HepG2 (cell line): ENCODE data around the gene TECPR1. TPM values are rescaled to one million over a fixed set of nuclear protein-coding genes. Genes with fewer than 3 reads are reported as not detected.

Source experiments
- HNRNPLL ChIP-seq: fragments of 200-400 bp; formaldehyde crosslinking; IDR thresholded peaks from 2 replicates; pipeline ENCODE4 v1.6.1; 2017; ENCODE audit warnings: mild to moderate bottlenecking, low read depth, low read length; ENCODE audit not compliant: poor library complexity, severe bottlenecking
- KAT8 ChIP-seq: IDR thresholded peaks from 2 replicates; pipeline ENCODE4 v1.6.1; 2016; ENCODE audit warnings: missing genetic modification reagents, missing compliant biosample characterization
- MAZ ChIP-seq, 2 experiments: sonication (generic) in 1 of 2; formaldehyde crosslinking in 1 of 2; IDR thresholded peaks; 2 replicates each; pipeline versions ENCODE4 v1.5.0 to v1.6.1; 2012 to 2020; ENCODE audit warnings: low read depth in 2 of 2, mild to moderate bottlenecking in 2 of 2, borderline replicate concordance in 1 of 2, improper control_type of control experiment in 1 of 2, low read length in 1 of 2, missing genetic modification reagents in 1 of 2, moderate library complexity in 1 of 2
- NBN ChIP-seq: fragments of 450-650 bp; conservative IDR thresholded peaks from 2 replicates; pipeline ENCODE4 v1.6.1; 2017
- PHF21A ChIP-seq: sonication (generic); formaldehyde crosslinking; IDR thresholded peaks from 2 replicates; pipeline ENCODE4 v1.5.0; 2020; ENCODE audit warnings: mild to moderate bottlenecking, missing genetic modification reagents
- REXO4 ChIP-seq: sonication (generic); formaldehyde crosslinking; IDR thresholded peaks from 2 replicates; pipeline ENCODE4 v1.8.0; 2022; ENCODE audit warnings: missing genetic modification reagents, mild to moderate bottlenecking, borderline replicate concordance
- RNF2 ChIP-seq: fragments of 450-650 bp; conservative IDR thresholded peaks from 2 replicates; pipeline ENCODE4 v1.6.1; 2016; ENCODE audit warnings: low read depth
- SP2 ChIP-seq: sonication (generic); formaldehyde crosslinking; IDR thresholded peaks from 2 replicates; pipeline ENCODE4 v1.5.1; 2020; ENCODE audit warnings: mild to moderate bottlenecking, missing genetic modification reagents
- U2AF1 ChIP-seq: fragments of 200-400 bp; formaldehyde crosslinking; optimal IDR thresholded peaks from 2 replicates; pipeline ENCODE3; 2017; ENCODE audit warnings: mild to moderate bottlenecking, low read depth, low read length
- XRCC5 ChIP-seq: fragments of 200-400 bp; formaldehyde crosslinking; optimal IDR thresholded peaks from 2 replicates; pipeline ENCODE3; 2017; ENCODE audit warnings: mild to moderate bottlenecking, low read length
- ZNF121 ChIP-seq: sonication (generic); formaldehyde crosslinking; IDR thresholded peaks from 2 replicates; pipeline ENCODE4 v1.5.0; 2020; ENCODE audit warnings: mild to moderate bottlenecking, missing genetic modification reagents
- ZNF17 ChIP-seq: sonication (generic); formaldehyde crosslinking; IDR thresholded peaks from 2 replicates; pipeline ENCODE4 v1.5.0; 2020; ENCODE audit warnings: mild to moderate bottlenecking, missing genetic modification reagents
- ZNF431 ChIP-seq: sonication (generic); formaldehyde crosslinking; IDR thresholded peaks from 2 replicates; pipeline ENCODE4 v1.9.0; 2022; ENCODE audit warnings: missing genetic modification reagents, low read depth, mild to moderate bottlenecking, borderline replicate concordance
- ZNF460 ChIP-seq: sonication (generic); formaldehyde crosslinking; IDR thresholded peaks from 2 replicates; pipeline ENCODE4 v1.5.1; 2020; ENCODE audit warnings: missing genetic modification reagents, mild to moderate bottlenecking, borderline replicate concordance
- ZNF549 ChIP-seq: sonication (generic); formaldehyde crosslinking; IDR thresholded peaks from 2 replicates; pipeline ENCODE4 v1.5.0; 2020; ENCODE audit warnings: missing genetic modification reagents
- ZNF660 ChIP-seq: sonication (generic); formaldehyde crosslinking; IDR thresholded peaks from 2 replicates; pipeline ENCODE4 v1.5.1; 2020; ENCODE audit warnings: mild to moderate bottlenecking, low read depth, missing genetic modification reagents, borderline replicate concordance
- ZSCAN9 ChIP-seq: IDR thresholded peaks from 2 replicates; pipeline ENCODE4 v1.6.1; 2016; ENCODE audit warnings: borderline replicate concordance
- polyA plus RNA-seq, 8 experiments: library from polyadenylated mRNA; depleted of rRNA in 3 of 8; stranded (reverse) in 7 of 8; unstranded in 1 of 8; fragments of >200 nt; fragmentation: Illumina TruSeq in 4 of 8; extraction: Trizol in 4 of 8; gene quantifications; 2 replicates each; pipeline versions ENCODE4 v1.2.1 to v1.2.3, GENCODE V29; 2011 to 2016; ENCODE audit warnings: low read depth in 4 of 8, missing spikeins in 1 of 8, mixed read lengths in 1 of 8; ENCODE audit not compliant: insufficient read depth in 1 of 8
- total RNA-seq, 5 experiments: library from RNA; depleted of rRNA; stranded (reverse); fragments of >200 nt; fragmentation: Illumina TruSeq; extraction: Trizol; gene quantifications; 2 replicates each; pipeline ENCODE4 v1.2.3, GENCODE V29; 2016; ENCODE audit warnings: low read depth in 1 of 5
- TF ChIP-seq, protein P1 (sequence below): sonication (generic); formaldehyde crosslinking; IDR thresholded peaks from 2 replicates; pipeline ENCODE4 v1.4.0; 2020; ENCODE audit warnings: missing genetic modification reagents, borderline replicate concordance
- TF ChIP-seq, protein P2 (sequence below): sonication (generic); formaldehyde crosslinking; IDR thresholded peaks from 2 replicates; pipeline ENCODE4 v1.9.0; 2022; ENCODE audit warnings: low read depth, missing genetic modification reagents
- TF ChIP-seq, protein P3 (sequence below): sonication (generic); formaldehyde crosslinking; IDR thresholded peaks from 2 replicates; pipeline ENCODE4 v1.8.0; 2022; ENCODE audit warnings: mild to moderate bottlenecking, missing genetic modification reagents, borderline replicate concordance
- TF ChIP-seq, protein P4 (sequence below): sonication (generic); formaldehyde crosslinking; IDR thresholded peaks from 2 replicates; pipeline ENCODE4 v1.4.0; 2020; ENCODE audit warnings: missing genetic modification reagents, low read depth, mild to moderate bottlenecking, borderline replicate concordance

The TECPR1 gene
- total and polyA plus RNA-seq, 2 of the 13 experiments (the other 11 are each of a cell fraction or from before 2014, with no cell fraction given): 2.3 to 6.3 TPM

DNA sequence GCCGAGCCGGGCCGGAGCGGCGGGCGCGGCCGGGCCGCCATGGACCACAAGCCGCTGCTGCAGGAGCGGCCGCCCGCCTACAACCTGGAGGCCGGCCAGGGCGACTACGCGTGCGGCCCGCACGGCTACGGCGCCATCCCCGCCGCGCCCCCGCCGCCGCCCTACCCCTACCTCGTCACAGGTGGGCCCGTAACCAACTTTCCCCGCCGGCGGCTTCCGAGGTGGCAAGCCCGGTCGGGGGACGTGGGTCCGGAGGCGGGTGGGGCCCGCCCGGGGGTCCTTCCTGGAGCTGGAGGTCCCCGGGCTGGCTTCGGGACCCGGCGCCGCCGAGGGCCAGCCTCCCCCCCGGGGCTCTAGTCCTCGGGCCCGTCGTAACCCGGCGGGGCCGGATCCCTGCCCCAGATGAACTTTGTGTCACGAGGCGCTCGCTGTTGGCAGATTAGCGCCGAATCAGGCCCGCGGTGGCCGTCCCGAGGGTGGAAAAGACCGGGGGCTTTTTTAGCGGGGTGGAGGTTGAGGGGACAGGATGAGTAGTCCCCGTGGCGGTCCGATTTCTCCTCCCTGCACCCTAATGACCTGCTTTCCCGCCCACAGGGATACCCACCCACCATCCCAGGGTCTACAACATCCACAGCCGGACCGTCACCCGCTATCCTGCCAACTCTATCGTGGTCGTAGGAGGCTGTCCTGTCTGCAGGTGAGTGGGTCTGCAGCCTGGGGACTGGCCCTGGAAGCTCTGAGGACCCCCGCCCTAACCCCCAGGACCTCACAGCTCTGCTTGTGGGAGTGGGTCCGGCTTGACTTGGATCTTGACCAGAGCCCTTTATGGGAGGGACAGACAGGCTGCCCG, 29.9 kb upstream of the TECPR1 start (continued):
- TF ChIP-seq, protein P1, sequence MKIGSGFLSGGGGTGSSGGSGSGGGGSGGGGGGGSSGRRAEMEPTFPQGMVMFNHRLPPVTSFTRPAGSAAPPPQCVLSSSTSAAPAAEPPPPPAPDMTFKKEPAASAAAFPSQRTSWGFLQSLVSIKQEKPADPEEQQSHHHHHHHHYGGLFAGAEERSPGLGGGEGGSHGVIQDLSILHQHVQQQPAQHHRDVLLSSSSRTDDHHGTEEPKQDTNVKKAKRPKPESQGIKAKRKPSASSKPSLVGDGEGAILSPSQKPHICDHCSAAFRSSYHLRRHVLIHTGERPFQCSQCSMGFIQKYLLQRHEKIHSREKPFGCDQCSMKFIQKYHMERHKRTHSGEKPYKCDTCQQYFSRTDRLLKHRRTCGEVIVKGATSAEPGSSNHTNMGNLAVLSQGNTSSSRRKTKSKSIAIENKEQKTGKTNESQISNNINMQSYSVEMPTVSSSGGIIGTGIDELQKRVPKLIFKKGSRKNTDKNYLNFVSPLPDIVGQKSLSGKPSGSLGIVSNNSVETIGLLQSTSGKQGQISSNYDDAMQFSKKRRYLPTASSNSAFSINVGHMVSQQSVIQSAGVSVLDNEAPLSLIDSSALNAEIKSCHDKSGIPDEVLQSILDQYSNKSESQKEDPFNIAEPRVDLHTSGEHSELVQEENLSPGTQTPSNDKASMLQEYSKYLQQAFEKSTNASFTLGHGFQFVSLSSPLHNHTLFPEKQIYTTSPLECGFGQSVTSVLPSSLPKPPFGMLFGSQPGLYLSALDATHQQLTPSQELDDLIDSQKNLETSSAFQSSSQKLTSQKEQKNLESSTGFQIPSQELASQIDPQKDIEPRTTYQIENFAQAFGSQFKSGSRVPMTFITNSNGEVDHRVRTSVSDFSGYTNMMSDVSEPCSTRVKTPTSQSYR (CRISPR knock-in tag): no peak
- TF ChIP-seq REXO4 (CRISPR knock-in tag) (no peak), KAT8 (no peak), PHF21A (CRISPR knock-in tag) (no peak), SP2 (no peak), ZNF660 (no peak), MAZ (IDR thresholded peaks at IDR 0.05; ENCODE audit: borderline replicate concordance, low read depth, low read length) (no peak), MAZ (CRISPR knock-in tag; IDR thresholded peaks at IDR 0.05; ENCODE audit: low read depth) (peak; percentile 19), RNF2 (no peak), ZNF121 (peak; percentile 68), ZNF549 (CRISPR knock-in tag) (no peak), XRCC5 (no peak), HNRNPLL (peak; percentile 22), ZNF460 (no peak), U2AF1 (no peak), NBN (no peak), ZNF431 (CRISPR knock-in tag) (no peak), ZNF17 (no peak), ZSCAN9 (no peak)
- TF ChIP-seq, protein P2, sequence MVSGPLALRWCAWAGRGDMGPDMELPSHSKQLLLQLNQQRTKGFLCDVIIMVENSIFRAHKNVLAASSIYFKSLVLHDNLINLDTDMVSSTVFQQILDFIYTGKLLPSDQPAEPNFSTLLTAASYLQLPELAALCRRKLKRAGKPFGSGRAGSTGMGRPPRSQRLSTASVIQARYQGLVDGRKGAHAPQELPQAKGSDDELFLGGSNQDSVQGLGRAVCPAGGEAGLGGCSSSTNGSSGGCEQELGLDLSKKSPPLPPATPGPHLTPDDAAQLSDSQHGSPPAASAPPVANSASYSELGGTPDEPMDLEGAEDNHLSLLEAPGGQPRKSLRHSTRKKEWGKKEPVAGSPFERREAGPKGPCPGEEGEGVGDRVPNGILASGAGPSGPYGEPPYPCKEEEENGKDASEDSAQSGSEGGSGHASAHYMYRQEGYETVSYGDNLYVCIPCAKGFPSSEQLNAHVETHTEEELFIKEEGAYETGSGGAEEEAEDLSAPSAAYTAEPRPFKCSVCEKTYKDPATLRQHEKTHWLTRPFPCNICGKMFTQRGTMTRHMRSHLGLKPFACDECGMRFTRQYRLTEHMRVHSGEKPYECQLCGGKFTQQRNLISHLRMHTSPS (CRISPR knock-in tag): no peak
- TF ChIP-seq, protein P3, sequence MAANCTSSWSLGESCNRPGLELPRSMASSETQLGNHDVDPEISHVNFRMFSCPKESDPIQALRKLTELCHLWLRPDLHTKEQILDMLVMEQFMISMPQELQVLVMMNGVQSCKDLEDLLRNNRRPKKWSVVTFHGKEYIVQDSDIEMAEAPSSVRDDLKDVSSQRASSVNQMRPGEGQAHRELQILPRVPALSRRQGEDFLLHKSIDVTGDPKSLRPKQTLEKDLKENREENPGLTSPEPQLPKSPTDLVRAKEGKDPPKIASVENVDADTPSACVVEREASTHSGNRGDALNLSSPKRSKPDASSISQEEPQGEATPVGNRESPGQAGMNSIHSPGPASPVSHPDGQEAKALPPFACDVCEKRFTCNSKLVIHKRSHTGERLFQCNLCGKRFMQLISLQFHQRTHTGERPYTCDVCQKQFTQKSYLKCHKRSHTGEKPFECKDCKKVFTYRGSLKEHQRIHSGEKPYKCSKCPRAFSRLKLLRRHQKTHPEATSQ (CRISPR knock-in tag): no peak
- TF ChIP-seq, protein P4, sequence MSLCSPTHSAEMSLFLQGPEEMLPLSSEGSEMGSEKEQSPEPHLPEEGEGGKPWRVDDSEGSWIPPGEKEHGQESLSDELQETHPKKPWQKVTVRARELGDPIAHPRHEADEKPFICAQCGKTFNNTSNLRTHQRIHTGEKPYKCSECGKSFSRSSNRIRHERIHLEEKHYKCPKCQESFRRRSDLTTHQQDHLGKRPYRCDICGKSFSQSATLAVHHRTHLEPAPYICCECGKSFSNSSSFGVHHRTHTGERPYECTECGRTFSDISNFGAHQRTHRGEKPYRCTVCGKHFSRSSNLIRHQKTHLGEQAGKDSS (CRISPR knock-in tag): no peak
